Lower lobe of right lung (tissue), 2 donors: ENCODE data around the gene NIPAL4. TPM values are rescaled to one million over a fixed set of nuclear protein-coding genes. Genes with fewer than 3 reads are reported as not detected.

Experiments used
- ATAC-seq, 2 donors: fragments of 200-7000 bp; cut with Tn5 transposase; one replicate each; pipeline ENCODE4 v1.9.1; 2020 to 2022; ENCODE audit warnings: mild to moderate bottlenecking in 2 of 2, moderate library complexity in 2 of 2
- DNase-seq: peaks from one replicate; pipeline ENCODE4 v3.0.0-alpha.2; 2020
- H3K27ac ChIP-seq: fragments of 200-600 bp; one replicate; pipeline ENCODE4 v1.8.0; 2022
- H3K27me3 ChIP-seq: fragments of 200-600 bp; one replicate; pipeline ENCODE4 v1.8.0; 2022; ENCODE audit warnings: low read depth
- H3K36me3 ChIP-seq: fragments of 200-600 bp; one replicate; pipeline ENCODE4 v1.8.0; 2022; ENCODE audit warnings: mild to moderate bottlenecking
- H3K4me1 ChIP-seq: fragments of 200-600 bp; one replicate; pipeline ENCODE4 v1.8.0; 2022
- H3K4me3 ChIP-seq: fragments of 200-600 bp; one replicate; pipeline ENCODE4 v1.8.0; 2022; ENCODE audit warnings: mild to moderate bottlenecking
- H3K9me3 ChIP-seq: fragments of 200-600 bp; one replicate; pipeline ENCODE4 v1.8.0; 2022
- intact Hi-C: fragments of 100-400 bp; cut with DNase I; formaldehyde crosslinking; loops from one replicate; pipeline ENCODE4 v1.11.0; 2022
- total RNA-seq: library from RNA; stranded (reverse); fragmentation: NEBNext Ultra II Directional; extraction: Animal tissue kit (Norgen Biotek cat#: 25700); gene quantifications from one replicate; pipeline ENCODE4 v1.2.1, GENCODE V29; 2021
- TF ChIP-seq, protein P1 (sequence below): fragments of 200-600 bp; IDR thresholded peaks from one replicate; pipeline ENCODE4 v1.8.0; 2022; ENCODE audit warnings: antibody characterized with exemption, mild to moderate bottlenecking
- donor health status: DM: no; HTN: yes; CAD: no; lungs with severe emphysema.

The NIPAL4 gene
- total RNA-seq, 1 donor from 2014 or later: not detected

DNA sequence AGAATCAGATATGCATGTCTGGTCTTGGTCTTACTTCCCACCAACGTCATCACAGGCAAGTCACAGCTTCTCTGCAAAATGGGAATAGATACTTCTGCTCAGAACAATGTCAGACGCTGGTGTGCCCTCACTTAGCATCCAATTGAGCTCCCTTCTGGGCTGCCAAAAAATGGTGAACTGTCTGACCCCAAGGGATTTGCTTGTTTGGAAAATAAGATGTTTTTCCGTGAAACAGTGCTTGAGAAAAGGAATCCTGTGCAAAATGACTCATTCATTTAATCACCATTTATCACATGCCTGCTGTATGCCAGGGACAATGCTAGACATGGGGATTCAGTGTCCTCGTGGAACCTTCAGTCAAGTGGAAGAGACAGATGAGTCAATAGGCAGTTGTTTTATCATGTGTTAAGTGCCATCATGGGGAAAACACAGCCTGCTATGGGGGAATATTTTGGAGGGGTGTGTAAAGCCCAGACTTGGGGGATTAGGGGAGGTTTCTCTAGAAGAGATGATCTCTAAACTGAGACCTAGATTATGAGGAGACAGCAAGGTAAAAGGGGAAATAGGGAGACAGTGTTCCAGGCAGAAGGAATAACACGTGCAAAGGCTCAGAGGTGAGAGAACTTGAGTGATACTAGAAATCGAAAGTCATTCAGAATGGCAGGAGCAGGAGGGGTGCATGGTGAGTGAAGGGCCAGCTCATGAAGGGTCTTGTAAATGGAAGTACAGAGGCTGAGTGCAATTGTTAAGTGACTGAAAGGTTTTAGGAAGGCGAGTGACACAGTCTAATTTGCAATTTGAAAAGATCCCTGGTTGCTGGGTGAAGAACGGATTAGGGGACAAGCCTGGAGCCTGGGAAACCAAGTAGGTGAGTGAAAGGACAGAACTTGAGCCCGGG lies 3.9 kb downstream of the NIPAL4 start:
- intact Hi-C loops: no loop called here
- Histone ChIP-seq H3K4me1 (peaks cover 12% of the 10 kb centered on the region), H3K4me3 (no peak overlapping the region), H3K27ac (no peak overlapping the region), H3K36me3 (no peaks in the 10 kb centered on the region), H3K27me3 (peaks cover 17% of the 10 kb centered on the region), H3K9me3 (no peaks in the 10 kb centered on the region)
- ATAC-seq (no peak), DNase-seq (no peak)
- TF ChIP-seq, protein P1, sequence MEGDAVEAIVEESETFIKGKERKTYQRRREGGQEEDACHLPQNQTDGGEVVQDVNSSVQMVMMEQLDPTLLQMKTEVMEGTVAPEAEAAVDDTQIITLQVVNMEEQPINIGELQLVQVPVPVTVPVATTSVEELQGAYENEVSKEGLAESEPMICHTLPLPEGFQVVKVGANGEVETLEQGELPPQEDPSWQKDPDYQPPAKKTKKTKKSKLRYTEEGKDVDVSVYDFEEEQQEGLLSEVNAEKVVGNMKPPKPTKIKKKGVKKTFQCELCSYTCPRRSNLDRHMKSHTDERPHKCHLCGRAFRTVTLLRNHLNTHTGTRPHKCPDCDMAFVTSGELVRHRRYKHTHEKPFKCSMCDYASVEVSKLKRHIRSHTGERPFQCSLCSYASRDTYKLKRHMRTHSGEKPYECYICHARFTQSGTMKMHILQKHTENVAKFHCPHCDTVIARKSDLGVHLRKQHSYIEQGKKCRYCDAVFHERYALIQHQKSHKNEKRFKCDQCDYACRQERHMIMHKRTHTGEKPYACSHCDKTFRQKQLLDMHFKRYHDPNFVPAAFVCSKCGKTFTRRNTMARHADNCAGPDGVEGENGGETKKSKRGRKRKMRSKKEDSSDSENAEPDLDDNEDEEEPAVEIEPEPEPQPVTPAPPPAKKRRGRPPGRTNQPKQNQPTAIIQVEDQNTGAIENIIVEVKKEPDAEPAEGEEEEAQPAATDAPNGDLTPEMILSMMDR: no peak

DNA sequence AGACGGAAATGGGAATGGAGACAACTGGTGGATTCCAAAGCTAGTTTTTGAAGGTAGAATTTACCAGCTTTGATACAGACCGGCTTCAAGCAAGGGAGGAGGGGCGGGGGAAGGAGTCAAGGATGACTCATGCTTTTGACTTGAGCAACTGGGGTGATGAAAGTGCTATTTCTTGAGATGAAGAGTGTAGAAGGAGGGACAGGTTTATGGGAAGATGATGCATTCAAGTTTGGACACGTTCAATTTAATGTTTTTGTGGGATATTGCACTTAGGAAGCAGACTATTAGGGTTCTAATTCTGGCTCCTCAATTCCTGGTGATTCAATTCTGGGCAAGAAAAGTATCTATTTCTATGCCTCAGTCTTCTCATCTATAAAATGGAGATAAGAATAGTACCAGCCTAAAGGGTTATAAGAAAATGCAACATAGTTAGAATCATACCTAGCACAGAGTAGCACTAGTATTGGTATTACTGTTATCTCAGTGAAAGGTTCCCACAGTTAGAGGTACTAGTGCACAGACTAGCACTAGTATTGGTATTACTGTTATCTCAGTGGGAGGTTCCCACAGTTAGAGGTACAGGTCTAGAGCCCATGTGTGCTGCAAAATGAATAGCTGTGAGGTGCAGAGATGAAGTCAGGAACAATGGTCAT lies 4.6 kb downstream of the NIPAL4 start:
- DNase-seq (no peak), ATAC-seq (peak; percentile 71 to 79)
- Histone ChIP-seq H3K36me3 (no peaks in the 10 kb centered on the region), H3K9me3 (no peaks in the 10 kb centered on the region), H3K27ac (no peak overlapping the region), H3K4me3 (no peak overlapping the region), H3K4me1 (peaks cover 10% of the 10 kb centered on the region), H3K27me3 (peaks cover 16% of the 10 kb centered on the region)
- TF ChIP-seq, protein P1: no peak
- intact Hi-C loops: no loop called here

DNA sequence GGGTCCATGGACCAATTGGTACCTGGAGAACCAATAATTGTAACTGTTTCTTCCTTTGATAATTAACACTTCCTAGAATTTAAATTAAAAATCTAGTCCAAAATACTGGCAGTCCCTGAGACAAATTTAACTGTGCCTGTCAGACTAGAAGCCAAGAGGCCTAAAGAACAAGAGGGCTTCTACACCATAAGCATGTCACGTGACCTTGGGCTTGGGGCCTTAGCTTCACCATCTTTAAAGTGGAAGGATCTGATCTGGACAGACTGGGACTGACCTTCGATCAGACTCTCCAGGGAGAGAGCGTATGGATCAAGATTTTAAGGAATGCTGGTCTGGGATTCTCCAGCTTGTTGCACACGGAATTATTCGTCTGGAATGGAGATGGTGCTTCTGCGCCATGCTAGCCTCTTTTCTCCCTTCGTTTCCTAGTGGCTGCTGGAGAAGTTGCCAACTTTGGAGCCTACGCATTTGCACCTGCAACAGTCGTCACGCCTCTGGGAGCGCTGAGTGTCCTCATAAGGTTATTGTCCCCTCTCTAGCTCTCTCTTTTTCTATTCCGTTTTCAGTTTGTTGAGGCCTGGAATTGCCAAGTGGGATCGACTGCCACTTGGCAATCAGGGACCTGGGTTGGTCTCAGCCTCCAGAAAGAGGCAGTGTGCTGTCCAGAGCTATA lies 8.4 kb downstream of the NIPAL4 start:
- TF ChIP-seq, protein P1: no peak
- Histone ChIP-seq H3K4me3 (no peak overlapping the region), H3K4me1 (peaks cover under 1% of the 10 kb centered on the region), H3K36me3 (no peaks in the 10 kb centered on the region), H3K27me3 (no peaks in the 10 kb centered on the region), H3K27ac (no peak overlapping the region), H3K9me3 (no peaks in the 10 kb centered on the region)
- DNase-seq: no peak
- ATAC-seq: no peak
- intact Hi-C loops: no loop called here

DNA sequence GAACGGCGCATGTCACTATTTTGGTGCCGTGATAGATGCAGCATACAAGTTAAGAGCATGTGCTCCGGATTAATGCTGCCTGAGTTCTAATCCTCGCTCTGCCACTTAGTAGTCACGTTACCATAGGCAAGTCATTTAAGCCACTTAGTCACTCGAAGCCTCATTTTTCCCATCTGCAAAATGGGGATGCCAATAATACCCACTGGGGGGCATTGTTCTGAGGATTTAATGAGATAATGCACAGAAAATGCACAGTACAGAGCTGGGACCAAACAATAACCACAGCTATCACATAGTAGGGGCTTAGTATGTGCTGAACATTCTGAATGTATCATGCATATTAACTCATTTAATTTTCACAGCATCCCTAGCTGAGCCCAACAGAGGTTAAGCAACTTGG lies 9.1 kb downstream of the NIPAL4 start:
- H3K4me1 ChIP-seq: peaks cover 4% of the 10 kb centered on the region
- no peak overlapping the region for H3K27ac ChIP-seq
- no peak overlapping the region for H3K4me3 ChIP-seq
- no peak for DNase-seq
- no peak for ATAC-seq
- no peaks in the 10 kb centered on the region for H3K36me3 ChIP-seq
- TF ChIP-seq, protein P1: no peak
- no peaks in the 10 kb centered on the region for H3K27me3 ChIP-seq
- no peaks in the 10 kb centered on the region for H3K9me3 ChIP-seq
- intact Hi-C loops: no loop called here

DNA sequence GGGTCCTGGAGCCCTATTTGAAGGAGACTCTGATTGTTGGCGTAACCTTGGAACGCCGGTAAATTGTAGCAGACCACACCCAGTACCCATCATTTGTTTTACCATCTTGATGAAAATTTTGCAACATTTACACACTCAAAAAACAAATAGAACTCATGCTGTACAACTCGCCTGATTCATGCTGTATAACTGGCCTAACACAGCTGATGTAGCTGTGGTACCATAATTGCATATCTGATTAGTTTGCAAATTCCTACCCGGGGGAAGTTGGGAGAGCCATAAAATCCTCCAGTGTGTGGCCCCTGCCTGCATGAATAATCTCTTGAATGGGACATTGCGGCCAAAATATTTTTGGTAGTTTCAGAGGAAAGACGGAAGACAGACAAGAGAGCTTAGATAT lies 9.7 kb downstream of the NIPAL4 start:
- H3K36me3 ChIP-seq: no peaks in the 10 kb centered on the region
- no peak overlapping the region for H3K27ac ChIP-seq
- TF ChIP-seq, protein P1: no peak
- no peaks in the 10 kb centered on the region for H3K27me3 ChIP-seq
- no peak overlapping the region for H3K4me3 ChIP-seq
- DNase-seq (no peak), ATAC-seq (no peak)
- no peaks in the 10 kb centered on the region for H3K9me3 ChIP-seq
- peaks cover 4% of the 10 kb centered on the region for H3K4me1 ChIP-seq
- intact Hi-C loops: no loop called here
